HG03135 (cell line): ENCODE measurements around the gene PDE5A.
A peak's percentile ranks its signal among the peaks of the same experiment; 100 is the strongest.
"Not testable (repeated sequence)": the region's sequence is repeated elsewhere in the genome, so short reads cannot be mapped to it uniquely, and the experiment has no call there.

ENCODE experiments used
- ATAC-seq: cut with Tn5 transposase; IDR thresholded peaks from one replicate; pipeline ENCODE4 v1.9.1; 2021; ENCODE audit warnings: mild to moderate bottlenecking, moderate library complexity; ENCODE audit not compliant: unreplicated experiment

PDE5A gene

DNA sequence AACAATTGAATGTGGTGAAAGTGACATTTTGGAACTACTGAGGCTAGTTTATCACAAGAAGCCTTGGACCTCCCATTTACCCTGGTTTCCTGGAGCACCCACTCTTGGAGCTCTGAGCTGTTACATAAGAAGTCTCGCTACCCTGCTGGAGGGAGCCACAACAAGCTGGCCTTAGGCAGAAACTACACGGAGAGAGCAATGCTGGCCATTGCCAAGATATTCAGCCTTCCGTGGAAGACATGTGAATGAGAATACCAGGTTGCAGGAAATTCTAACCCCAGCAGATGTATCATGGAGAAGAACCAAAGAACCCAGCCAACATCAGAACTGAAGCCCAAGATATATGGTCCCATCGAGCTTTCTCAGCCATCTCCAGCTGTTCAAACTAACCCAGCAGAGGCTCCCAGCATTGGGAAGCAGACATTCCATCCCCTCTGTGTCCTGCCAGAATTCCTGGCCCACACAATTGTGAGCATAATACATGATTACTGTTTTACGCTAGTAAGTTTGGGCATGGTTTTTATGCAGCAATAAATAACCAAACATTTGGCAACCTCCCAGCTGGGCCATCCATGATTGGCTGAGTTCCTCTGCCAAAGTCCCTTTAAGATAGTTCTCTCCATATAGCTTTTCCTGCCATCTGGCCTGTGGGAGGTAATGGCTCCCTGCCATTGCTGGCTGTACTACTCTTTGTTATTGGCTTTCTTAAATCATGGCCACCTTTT is 17.9 kb upstream of the PDE5A start:
- no peak for ATAC-seq

DNA sequence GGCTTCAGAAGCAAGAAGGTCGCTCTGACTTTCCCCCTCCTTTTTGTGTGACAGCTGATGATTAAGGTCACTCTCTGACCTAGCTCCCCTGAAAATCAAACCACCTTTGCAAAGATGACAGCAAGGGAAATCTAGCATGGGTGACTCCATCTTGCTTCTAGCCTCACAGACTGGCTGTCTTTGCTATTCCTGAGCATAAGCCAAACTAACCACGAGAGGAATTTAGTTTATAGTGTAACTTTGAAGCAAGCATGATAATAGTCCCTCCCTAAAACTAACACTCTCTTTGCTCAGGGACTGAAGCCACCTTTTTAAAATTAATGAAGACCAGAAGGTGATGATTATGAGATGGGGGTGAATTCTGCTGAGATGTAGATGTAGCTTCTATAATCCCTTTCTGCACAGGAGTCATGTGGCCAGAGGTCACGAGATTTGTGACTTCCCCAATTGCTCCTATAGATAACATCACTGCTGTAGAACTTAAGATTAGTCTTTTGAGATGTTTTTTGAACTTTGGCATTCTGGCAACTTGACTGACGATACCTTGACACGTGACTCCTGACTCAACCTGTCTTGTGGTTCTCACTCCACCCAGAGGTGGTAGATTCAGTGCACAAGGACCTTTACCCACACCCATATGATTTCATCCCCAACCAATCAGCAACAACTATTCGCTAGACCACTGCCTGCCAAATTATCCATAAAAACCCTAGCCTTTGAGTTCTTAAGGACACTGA is 14.9 kb upstream of the PDE5A start:
- no peak for ATAC-seq

DNA sequence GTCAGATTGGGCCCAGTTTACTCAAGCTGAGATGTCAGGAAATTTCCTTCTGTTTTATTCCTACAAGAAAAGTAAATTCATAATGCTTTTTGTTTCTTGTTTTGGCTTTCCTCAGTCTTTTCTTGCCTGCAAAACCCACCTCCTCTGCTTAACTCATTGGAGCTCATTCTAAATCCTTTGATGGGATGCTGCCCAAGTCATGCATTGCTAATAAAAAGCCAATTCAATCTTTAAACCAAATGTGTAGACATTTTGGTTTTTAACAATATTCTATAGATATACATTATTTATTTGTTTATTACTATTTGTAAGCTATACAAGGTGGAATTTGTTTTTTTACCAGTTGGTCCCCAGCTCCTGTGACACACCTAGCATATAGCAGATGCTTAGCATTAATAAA is 13.2 kb upstream of the PDE5A start:
- ATAC-seq, result no peak

DNA sequence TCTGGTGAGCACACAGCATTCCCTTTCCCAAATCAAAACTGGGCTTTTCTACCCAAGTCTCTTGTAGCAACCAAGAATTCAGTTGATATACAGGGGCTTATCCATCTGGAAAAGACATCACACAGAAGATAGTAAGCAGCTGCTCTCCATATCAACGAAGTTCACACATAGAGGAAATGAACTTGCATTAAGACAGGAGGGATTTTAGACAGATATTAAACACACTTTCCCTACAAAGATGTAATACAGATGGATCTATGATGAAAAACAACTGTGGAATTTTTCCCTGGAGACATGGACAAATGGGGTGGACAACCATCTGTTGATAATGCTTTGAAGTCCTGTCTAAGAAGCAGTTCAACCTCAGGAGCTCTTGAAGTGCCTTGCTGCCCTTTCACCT is 9.8 kb upstream of the PDE5A start:
- no peak for ATAC-seq

DNA sequence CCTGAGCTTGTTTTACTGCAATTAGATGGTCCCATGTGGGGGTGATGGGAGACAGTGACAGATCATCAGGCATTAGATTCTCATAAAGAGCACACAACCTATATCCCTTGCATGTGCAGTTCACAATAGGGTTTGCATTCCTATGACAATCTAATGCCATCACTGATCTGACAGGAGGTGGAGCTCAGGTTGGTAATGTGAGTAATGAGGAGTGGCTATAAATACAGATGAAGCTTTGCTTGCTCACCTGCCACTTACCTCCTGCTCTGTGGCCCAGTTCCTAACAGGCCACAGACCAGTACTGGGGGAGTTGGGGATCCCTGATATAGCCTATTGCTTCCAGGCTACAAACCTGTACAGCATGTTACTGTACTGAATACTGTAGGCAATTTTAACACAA is 8.2 kb upstream of the PDE5A start:
- not testable (repeated sequence) for ATAC-seq

DNA sequence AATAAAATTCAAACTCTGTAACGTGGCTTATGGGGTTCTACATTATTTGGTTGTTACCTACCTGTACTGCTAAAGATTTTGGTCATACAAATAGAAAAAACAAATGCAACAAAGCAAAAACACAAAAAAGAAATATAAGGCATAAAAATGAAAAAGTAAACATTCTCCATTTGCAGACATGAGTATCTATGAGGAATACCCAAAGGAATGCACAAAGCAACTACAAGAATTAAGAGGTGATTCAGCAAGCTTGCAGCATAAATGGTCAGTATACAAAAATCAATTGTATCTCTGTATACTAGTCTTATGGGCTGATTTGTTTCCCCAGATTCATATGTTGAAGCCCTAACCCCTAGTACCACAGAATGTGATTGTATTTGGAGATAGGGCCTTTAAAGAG is 3.6 kb upstream of the PDE5A start:
- ATAC-seq, result no peak

DNA sequence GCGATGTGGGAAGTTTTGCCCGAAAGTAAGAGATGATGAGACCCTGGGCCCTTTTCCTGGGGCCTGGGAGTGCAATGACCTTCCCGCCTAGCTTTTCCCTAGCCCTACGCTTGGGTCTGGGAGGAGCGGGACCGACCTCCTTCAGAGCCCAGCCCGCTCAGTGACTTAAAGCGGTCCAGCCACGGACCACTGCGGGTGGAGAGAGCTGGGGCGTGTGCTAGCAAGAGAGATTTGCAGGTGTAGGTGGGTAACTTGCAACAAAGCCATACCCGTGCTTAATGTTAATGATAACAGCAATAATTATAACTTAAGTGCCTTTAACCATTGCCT is 503 bp upstream of the PDE5A start:
- ATAC-seq, result peak; percentile 22

DNA sequence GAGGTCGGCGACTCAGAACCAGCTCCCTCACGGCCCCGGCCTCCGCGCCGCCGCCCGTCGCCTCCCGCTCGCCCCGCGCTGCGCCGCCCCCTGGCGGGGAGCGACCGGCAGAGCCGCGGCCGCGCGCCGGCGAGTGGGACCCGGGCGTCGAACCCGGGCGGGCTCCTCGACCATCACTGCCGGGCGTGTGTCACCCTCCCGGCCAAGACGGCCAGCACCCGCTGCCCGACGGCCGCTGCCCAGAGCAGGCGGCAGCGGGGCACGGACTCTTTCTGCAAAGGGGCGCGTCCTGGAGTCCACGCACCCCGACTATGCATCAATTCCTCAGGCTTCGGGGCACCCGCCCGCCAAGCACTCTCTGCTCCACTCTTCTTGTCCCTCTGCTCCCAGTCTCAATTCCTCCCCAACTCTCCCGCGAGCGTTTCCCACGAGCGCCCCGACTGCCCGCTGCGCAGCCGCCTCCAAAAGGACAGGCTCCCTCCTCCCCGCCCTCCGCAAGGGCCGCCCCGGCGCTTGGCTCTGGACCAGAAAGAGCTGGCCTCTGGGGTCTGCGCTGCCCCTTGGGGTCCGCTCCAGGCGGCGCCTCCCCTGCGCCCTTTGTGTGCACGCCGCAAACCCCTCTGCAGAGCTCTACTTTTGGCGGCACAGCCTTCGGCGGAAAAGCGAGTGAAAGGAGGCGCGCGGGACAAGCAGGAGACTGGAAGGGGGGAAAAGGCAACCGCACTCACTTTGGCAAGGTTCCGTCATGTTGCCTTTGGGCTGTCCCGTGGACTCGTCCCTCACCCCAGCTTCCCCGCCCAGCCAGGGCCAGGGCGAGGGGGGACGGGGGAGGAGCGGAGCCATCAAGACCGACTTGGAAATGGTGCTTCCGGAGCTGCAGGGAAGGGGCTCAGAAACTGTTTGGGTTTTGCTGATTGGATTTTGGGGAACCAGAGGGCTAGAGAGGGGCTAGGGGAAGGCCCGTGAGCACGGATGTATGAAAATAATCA is 1.0 kb downstream of the PDE5A start:
- ATAC-seq, result peak; percentile 74

DNA sequence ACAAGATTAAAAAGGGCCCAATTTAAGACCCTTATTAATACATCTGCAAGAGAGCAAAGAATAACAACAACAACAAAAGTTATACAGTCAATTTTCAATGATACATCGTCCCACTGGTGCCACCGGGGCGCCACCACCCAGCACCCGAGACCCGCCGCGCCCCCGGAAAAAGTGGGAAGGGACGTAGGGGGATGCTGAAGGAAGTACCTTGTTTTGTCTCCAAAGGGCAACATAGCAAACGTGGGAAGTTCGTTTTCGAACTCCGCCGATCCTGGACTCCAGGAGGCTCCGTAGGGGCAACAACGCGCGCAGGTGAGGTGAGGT is 1.7 kb downstream of the PDE5A start:
- ATAC-seq, result no peak

DNA sequence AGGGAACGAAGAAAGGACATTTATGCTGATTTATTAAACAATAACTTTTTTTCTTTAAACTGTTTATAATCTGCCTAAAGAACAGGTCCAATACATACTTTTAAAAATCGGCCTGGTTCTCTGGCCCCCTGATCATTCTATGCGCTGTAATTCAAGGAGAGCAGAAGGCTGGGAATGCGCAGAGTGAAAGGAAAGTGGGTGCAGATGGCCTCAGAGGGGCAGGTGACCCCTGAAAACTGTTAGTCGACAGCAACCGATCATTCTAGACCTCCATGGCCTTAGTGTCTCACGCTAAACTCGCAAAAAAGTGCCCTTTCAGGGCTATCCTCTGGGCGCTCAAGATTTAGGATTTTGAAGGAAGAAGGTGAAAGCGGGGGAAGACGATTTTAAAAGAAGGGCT is 2.2 kb downstream of the PDE5A start:
- ATAC-seq, result no peak

DNA sequence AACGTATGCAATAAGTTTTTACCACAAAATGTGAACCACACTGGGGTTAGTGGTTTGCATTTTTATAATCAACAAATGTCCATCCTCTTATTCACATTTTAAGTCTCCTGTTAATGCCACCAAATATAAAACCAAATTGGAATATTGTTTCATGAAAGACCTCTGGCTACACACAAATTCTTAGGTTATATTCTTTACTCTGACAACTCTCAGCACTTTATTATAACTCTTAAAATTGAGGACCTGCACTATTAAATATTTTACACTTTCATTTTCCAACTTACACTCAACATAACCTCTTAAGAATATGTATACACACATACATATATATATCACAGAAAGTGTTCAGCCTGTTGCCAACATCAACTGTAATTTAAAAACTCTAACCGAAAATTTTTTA is 2.8 kb downstream of the PDE5A start:
- no peak for ATAC-seq

DNA sequence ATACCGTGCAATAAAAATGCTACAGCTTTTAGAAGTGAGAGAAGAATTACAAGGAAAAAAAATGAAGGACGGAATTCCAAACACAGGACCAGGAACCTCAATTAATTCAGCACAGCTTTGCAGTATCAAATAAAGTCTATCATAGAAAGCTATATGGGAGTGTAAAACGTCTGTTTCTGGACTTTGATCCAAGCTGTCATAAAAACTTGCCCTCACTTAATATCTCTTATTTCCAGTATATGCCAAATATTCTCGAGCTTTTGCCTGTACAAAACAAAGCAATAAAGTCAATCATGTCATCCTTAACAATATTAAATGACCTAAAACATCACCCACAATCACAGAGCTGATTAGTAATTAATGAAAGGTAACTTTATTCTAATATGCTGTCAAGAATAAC is 4.2 kb downstream of the PDE5A start:
- ATAC-seq, result no peak

DNA sequence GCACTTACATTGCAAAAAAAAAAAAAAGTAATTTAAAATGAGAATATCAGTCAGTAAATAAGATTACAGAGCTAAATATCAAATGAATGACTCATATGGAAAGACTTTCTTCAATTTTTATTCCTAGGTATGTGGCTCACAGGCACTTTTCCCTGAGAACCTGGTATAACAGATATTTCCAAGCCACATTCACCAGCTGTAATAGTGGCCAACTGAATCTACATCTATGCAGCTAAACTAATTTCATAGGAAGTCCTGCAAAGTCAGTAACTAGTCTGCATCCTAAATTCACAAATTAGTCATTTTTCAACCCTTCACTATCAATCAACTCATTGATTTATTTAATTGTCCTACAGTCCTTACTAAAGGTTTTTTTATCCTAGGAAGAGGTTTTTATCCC is 5.6 kb downstream of the PDE5A start:
- ATAC-seq, result no peak

DNA sequence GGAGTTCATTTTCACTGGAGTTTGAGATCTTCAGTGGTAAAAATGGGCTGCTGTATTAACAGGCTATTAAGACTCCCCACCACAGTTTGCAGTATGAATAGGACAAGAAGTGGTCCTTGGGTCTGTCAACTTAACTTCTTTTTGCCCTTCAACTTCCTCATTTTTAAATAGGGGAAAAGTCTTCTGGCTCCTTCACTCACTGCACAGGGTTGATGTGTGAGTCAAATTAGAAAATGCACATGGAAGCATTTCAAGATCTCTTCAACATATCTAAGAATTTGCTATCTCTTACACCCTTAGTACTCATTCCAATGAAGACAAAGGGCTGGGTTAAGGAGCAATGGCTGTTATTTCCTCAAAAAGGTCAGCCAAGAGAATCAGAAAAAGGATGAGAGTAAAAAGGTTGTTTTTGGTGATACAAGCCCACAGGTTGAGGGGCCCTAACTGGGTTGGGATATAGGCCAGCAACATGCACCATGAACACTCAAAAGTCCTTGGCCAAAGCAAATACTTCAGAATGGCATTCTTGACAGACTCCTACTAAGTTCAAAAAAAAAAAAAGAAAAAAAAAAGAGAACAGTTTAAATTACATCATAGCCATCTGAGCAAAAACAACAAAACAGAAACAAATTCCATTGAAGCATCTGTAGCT is 13.4 kb downstream of the PDE5A start:
- ATAC-seq, result no peak

DNA sequence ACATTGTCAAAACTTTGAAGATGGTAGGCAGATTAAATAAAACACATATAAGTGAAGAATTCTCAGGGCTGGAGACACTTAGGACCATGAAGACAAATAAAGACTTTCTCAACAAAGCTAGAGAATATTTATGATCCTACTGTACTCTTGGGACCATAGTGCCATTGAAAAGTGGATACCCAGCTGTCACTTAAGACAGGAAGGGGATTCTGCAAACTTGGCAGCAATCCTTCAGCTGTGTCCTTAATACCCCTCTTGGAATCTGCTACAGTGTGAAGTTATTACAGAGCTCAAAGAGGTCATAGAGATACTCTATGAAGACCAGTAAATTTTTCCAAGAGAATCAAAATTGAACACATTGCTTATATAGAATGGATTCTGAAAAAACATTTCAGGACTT is 24.3 kb downstream of the PDE5A start:
- no peak for ATAC-seq

DNA sequence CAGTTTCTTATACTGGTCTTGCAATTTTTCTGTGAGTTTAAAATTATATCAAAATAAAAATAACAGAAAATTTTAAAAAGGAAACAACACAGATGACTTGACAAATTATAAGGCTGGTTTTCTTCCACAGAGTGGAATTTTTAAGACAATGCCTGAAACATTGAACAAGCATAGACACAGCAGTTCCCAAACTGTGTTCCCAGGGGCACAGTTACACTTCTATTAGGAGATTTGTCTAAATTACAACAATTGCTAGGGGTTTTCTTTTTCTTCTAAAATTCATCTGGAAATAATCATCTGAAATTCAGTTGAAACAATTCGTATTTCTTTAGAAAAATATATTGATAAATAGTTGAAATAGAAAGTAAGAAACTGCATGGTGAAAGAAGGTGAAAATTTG is 26.2 kb downstream of the PDE5A start:
- no peak for ATAC-seq

DNA sequence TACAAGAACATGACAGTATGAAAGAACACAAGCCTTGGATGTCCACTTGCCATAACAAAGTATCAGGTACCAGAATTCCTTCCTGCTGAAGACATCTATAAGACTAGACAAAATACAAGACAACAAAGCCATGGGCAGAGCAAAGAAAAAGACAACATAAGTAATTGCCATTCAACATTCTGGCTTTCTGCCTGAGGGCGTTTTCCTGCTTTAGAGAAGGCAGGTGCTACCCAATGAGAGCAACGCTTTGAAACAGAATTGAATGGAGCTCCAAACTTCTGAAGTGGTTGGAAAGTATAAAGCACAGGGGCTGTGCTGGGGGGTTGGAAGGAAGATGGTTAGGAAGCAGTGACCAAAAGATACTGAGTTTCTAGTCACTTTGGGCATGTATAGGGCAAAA is 30.1 kb downstream of the PDE5A start:
- ATAC-seq, result no peak

DNA sequence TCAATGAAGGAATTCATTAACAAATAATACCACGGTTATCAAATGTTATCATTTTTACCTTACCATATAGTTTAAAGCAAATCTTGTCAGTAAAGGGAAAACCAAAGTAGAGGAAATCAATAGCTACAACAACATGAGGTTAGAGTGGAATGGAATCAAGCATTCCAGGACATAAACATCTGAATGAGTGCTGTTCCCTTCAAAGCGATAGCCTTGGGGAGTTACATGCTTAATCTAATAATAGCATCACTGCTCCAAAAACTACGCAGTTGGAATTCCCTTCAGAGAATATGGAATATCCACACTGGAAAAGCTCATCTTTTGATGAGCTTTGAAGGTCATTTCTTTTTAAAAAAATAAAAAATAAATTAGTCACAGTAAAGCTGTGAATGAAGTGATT is 31.2 kb downstream of the PDE5A start:
- ATAC-seq, result no peak

DNA sequence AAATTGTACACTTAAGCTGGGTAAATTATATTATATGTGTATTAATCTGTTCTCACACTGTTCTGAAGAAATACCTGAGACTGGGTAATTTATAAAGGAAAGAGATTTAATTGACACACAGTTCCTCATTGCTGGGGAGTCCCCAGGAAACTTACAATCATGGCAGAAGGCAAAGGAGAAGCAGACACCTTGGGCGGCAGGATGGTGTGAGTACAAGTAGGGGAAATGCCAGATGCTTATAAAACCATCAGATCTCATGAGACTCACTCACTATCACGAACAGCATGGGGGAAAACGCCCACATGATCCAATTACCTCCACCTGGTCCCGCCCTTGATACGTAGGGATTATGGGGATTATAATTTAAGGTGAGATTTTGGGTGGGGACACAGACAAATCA is 34.9 kb downstream of the PDE5A start:
- no peak for ATAC-seq

DNA sequence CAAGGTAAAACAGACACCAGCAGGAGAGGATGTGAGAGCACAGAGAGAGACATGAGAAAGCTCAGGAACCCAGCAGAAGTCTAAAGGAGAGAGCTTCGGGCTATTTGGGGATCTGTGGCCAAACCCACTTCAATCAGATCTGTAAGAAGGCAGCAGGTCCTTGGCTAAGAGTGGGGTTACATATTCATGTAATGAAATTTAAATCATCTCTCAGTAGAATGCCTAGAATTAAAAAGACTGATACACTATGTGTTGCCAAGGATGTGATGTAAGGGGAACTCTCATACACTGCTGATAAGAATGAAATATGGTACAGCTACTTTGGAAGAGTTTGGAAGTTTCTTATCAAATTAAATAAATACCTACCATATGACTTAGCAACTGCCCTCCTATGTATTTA is 35.8 kb downstream of the PDE5A start:
- no peak for ATAC-seq

DNA sequence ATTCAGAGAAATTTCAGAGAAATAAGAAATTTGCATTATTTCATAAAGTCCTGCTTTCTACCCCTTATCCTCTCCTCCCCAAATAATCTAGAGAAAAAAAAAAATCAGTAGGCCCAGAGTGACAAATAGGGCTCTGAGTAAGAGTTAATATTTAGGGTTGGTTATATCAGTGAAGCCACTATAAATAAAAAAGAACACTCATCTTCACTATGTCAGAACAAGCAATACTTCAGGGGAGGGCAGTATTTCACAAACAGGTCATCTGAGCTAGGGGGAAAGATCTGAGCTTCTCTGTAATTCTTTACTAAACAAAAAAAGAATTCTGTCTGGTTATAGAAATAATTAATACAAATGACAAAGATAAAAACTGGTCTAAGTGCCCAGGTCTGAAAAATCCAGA is 39.4 kb downstream of the PDE5A start:
- ATAC-seq, result no peak
